NCI-H345 treated with DMSO at 0.1 percent for 48 hours (cell line): ENCODE data around the gene TIPARP.
"Not testable (repeated sequence)": the region's sequence is repeated elsewhere in the genome, so short reads cannot be mapped to it uniquely, and the experiment has no call there.

ENCODE experiments used
- DNase-seq: peaks from one replicate; lab custom pipeline; 2025; ENCODE audit not compliant: unreplicated experiment; lab: John Stamatoyannopoulos, UW

The TIPARP gene

DNA sequence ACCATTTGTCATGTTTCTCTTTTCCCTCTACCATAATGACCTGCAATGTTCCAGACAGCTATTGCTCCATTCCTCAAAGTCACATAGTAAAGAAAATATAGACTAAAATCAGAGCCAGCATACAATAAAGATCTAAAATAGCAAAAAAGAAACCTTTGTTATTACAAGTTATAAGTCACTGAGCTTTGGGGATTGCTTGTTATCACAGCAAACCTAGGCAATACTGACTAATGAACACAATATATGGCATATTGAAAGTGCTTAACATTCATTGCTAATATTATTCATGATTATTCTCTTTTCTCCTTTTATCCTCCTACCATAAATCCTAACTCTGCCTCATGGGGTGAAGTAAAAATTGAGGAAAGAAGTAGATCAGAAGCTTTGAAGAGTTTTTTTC, 27.4 kb upstream of the TIPARP start:
- no peak for DNase-seq

DNA sequence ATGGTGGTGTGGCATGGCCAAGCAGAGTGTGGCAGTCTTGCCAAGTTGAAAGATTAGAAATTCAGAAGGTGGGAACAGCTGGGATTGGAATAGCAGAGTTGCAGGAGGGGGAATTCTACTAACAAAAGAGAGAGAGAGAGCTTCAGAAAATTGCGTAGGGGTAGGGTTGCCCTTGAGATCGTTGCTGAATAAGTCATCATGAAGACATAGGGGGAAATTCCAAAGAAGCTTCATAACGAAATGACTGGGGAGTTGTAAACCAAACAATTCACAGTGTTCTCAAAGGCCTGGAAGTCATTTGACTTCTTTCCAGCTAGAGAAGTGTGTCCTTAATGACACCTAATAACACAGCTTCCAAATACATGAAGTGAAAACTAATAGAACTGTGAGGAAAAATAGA, 26.3 kb upstream of the TIPARP start:
- no peak for DNase-seq

DNA sequence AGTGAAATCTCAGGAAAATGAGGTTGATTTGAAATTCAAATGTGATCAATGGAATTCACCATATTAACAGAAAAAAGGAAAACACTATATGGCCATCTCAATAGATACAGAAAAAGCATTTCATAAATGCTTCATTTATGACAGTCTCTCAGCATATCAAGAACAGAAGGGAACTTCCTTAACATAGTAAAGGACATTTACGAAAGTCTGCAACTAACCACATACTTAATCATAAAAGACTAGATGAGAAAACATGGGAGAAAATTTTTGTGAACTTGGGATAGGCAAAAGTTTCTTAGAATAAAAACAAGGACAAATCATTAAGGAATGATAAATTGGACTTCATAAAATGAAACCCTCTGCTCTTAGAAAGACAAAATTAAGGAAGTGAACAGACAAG, 24.7 kb upstream of the TIPARP start:
- no peak for DNase-seq

DNA sequence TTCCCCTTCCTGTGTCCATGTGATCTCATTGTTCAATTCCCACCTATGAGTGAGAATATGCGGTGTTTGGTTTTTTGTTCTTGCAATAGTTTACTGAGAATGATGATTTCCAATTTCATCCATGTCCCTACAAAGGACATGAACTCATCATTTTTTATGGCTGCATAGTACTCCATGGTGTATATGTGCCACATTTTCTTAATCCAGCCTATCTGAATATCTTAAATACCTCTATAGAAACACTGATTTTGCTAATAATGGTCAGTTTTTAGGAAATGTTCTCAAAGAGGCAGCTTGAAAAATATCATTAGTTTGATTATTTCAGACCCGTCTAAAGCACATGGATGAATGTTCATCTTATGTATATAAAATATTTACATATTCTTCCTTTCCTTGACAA, 21.7 kb upstream of the TIPARP start:
- not testable (repeated sequence) for DNase-seq

DNA sequence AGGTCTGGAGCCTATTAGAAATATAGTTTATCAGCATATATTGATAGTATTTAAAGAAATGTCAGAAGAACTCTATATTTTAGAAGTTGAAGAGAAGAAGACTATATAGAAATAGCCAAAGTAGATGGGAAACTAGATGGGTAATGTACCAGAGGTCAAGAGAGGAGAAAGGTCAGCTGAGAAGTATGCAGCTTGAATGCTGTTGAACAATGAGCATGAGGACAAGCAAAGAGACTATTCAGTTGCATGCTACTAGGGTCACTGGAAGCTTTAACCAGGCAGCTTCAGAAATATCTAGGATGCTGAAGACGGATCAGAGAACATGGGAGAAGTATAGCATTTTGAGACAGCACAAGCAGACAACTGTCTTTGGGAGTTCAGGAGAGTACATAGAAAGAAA, 19.6 kb upstream of the TIPARP start:
- no peak for DNase-seq

DNA sequence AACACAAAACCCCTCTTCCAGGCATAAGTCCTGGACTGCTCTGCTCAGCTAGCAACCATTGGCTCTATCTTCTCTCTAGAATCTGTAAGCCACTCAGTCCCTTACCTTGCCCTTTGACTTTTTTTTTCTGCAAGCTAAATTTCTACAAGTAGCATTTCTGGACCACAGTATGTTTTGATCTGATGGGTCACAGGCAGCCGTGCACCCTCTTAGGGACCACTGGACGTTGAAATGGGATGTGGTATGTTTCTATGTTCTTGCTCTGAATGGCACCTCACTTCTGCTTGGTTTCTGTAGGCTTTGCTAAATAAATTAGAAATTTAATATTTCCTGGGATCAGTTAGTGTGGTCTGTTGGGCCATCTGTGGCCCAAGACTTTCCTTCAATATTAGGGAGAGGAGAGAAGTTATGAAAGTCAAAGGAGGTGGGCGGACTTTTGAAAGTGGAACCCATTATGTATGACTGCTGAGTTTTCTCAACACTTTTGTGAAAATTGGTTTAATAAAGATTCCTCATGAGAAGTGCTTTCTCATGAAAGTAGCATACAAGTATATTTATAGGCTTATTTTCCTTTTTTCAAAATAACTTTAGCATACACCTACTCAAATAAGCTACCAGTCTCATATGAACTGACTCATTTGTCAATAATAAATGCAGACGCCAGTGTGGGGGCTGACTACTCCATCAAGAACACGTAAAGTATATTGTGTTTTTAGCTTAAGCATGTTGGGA, 18.4 kb upstream of the TIPARP start:
- DNase-seq: no peak

DNA sequence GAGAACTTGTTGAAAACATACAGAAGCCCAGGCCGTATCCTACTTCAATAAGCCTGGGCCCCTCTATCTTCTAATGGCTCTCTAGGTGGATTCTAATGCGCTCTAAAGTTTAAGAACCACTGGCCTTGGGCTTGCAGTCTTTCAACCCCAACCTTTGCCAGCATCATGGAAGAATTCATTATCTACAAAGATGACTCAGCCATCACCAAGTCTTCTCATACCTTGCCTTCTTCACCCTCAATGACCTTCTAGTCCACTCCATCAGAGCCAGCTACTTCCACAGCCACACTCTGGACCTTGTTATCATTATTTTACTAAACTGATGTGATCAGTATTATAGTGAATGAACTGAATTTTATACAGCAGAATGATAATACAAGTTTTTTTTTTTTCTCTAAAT, 16.9 kb upstream of the TIPARP start:
- no peak for DNase-seq

DNA sequence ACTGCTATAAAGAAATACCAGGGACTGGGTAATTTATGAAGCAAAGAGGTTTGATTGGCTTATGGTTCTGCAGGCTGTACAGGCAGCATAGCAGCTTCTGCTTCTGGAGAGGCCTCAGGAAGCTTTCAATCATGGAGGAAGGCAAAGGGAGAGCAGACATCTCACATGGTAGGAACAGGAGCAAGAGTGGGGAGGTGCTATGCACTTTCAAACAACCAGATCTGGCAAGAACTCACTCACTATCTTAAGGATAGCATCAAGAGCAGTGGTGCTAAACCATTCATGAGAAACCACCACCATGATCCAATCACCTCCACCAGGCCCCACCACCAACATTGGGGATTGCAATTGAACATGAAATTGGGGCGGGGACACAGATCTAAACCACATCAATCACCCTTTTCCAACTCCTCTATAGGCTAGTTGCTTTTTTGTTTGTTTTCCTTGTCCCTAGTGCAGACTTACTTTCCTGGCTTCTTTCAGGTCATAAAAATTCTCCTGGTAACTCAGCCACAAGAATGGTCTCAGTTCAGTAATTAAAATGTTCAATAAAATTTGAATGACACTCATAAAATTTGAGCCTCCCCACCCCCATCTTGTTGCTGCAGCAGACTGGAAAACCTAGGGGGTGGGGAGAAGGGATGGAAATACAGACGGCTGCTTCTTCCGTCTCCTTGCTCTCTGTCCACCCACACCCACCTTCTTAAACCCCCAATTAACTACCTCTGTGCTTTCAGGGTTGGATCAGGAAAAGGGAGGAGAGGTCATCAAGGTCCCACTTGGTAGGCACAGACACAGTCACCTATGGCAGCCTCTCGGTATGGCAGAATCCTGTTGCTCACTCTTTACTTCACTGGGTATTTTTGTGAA, 16.3 kb upstream of the TIPARP start:
- DNase-seq: no peak

DNA sequence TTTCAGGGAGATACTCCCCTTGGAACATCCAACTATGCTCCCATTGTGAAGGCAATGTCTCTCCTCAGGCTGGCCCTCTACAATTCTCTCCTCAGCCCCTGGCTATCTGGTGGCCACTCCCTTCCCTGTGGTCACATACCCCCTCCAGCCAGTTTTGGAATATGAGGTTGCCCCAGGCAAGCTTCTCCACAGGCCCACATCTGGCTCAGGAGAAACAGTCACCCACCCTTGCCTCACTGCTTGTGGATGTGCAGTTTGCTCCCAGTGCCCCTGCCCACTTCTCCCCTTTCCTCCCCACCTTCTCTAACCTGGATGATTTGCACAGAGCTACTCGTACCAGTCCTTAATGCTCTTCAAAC, 15.7 kb upstream of the TIPARP start:
- no peak for DNase-seq

DNA sequence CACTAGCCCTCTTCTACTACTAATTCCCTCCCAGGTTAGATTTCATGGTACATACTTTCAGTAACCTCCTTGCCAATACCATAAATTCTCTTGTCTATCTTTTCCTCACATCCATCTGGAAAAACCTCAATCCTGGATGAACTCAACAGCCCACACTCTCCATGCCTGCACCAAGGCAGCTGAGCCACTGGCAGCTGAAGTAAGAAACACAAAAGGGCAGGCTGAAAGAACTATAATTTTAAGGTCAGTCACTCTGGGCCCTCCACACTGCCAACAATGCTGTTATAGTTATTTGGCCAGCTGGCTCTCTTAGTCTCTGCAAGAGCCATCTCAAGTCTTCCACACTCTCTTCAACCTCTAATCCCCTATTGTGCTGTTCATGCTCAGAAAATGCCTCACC, 15.1 kb upstream of the TIPARP start:
- DNase-seq: no peak

DNA sequence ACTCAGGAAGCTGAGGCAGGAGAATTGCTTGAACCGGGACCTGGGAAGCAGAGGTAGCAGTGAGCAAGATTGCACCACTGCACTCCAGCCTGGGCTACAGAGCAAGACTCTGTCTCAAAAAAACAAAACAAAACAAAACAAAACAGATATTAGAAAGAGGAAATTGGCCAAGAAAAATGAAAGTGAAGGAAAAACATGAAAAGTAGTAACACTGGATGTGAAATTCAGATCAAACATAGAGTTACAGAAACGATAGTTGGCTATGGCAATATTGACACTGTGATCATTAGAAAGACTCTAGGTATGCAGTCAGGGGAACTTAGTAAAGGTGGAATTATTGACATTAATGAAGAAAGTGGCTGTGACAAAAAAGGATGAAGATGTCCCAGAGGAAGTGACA, 13.2 kb upstream of the TIPARP start:
- DNase-seq: no peak

DNA sequence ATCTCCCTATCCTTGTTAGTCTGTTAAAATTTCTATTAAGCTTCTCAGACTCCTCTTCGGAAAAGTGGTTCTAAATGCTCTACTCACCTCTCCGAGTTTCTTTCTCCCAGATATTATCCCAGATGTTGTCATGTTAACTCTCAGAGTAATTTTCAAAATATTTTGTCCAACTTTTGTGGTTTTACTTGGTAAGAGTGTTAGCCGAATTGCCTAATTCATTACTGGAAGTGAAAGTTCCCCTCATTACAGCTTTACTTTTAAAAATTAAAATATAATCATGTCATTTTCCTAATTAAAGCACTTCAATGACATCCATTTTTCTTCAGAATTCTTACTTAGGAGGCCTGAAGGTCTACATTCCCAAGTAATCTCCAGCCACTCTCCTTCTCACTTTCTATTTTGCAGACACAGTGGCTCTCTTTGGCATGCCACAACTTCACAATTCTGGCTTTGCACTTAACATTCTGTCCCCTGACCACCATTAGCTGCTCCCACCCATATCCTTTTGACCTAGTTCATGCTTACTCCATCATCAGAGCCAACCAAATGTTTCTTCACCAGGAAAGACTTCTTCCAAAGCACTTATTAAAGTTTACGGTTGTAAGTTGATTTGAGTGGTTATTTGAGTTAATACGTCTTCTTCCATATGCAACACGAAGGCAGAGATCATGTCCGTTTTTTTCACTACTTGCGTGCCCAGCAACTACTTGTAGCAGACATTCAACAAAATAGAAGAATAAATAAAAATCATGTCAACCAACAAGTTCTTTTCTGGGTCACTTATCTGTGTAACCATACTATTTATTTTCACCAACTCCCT, 10.2 kb upstream of the TIPARP start:
- no peak for DNase-seq

DNA sequence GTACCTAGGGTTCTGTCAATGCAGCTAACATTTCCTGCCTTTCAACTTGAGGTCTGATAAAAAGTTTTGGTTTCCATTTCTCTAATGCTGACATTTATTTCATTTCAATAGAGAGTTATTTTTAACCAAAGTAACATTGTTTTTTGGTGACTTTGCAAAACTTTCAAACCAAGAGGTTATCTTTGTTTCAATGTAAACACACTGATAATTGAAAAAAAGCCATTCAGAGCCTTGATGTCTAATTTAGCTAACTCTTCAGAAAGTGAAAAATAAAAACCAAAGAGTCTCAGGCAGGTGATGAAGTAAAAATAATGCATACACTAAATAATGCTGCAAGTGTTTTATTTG, 9.6 kb upstream of the TIPARP start:
- no peak for DNase-seq

DNA sequence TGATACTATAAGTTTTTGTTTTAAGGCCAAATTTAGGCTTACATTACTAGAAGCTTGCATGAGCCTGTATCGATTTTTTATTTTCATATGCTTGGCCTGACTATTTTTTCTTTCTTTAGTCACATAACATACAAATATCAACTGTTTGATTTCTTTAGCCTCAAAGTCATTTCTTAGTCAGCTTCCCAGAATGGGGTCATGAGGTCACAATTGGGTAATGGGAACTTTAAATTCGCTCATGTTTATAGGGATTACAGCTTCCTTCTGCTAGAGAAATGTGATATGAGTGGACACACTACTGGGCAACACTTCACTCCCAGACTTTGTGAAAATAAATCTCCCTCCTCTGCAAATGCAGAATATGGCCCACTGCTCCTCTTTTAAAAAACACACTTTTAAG, 9.1 kb upstream of the TIPARP start:
- no peak for DNase-seq

DNA sequence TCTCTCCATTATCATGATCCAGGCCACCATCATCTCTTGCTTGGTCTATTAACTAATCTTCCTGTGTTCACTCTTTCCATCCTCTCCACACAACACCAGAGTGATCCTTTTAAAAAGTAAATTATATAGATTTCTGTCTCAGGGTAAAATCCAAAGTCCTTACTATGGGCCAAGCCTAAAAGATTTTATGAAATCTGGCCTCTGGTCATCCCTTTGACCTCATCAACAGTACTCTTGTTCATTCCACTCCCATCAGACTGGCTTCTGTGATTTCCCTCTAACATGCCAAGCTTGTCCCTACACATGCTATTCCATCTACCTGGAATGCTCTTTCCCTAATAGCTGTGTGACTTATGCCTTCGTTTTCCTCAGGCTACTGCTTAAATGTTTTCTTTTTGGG, 8.3 kb upstream of the TIPARP start:
- no peak for DNase-seq

DNA sequence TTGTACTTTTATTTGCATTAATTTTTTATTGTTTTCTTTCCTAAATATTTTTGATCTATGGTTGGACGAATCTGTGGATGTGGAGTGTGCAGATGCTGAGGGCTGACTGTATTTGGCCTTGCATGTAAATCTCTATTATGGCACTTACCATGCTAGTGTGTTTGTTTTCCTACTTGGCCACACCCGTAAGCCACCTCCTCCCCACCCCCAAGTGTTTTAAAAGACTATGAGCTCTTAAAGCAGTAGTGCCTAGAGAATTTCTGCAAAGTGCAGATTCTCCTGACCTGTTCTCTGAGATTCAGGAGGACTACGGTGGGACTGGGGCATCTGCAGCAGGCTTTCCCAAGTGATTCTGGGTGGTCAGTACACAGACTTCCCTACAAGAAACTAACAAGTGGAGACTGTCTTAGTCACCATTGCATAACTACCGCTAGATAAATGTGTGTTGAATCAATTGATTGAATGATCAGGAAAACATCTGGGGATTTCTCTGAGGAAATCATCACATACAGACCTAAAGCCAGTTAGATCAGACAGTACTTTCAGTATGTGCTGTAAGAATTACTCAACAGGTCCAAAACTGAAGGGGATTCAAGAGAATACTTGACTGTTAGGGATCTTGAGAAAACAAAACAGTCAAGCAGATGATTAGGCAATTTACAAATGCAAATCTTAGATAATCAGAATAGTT, 6.2 kb upstream of the TIPARP start:
- DNase-seq: no peak

DNA sequence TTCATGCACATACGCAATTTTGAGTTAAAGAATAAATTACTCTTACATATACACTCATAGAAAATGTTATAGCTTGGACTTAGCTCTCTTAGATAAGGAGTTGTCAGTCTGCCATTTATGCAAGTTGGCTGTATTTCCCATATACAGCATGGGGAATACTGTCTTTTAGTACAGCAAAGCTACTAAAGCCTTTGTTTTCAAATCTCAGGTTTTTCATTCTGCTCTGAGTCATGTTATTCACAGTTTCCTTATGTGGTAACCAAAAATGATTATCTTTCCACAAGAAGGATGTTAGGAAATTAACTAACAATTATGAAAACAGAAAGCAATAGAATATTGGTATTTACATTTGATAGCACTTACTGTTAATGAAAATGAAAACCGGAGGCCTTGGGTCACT, 4.3 kb upstream of the TIPARP start:
- DNase-seq: no peak

DNA sequence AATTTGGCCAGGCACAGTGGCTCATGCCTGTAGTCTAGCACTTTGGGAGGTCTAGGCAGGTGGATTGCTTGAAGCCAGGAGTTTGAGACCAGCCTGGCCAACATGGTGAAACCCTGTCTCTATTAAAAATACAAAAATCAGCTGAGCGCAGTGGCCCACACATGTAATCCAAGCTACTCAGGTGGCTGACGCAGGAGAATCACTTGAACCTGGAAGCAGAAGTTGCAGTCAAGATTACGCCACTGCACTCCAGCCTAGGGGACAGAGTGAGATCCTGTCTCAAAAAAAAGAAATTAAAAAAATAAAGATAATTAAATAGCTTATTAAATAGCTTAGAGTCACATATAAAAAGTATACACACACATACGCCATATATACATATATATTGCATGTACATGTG, 3.7 kb upstream of the TIPARP start:
- no peak for DNase-seq

DNA sequence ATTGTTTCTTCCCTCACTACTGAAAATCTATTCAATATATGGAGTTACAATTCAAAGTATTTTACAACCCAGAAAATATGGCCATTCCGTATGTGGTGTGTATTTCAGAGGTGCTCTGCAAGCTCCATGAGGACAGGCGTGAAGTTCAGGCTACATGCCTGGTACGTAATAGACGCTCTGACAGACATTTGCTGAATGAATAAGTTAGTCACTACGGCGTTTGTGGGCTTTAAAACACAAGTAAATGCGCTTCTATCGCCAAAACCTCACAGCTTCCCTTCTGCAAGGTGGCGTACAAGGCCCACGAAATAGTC, 701 bp upstream of the TIPARP start:
- DNase-seq: no peak

DNA sequence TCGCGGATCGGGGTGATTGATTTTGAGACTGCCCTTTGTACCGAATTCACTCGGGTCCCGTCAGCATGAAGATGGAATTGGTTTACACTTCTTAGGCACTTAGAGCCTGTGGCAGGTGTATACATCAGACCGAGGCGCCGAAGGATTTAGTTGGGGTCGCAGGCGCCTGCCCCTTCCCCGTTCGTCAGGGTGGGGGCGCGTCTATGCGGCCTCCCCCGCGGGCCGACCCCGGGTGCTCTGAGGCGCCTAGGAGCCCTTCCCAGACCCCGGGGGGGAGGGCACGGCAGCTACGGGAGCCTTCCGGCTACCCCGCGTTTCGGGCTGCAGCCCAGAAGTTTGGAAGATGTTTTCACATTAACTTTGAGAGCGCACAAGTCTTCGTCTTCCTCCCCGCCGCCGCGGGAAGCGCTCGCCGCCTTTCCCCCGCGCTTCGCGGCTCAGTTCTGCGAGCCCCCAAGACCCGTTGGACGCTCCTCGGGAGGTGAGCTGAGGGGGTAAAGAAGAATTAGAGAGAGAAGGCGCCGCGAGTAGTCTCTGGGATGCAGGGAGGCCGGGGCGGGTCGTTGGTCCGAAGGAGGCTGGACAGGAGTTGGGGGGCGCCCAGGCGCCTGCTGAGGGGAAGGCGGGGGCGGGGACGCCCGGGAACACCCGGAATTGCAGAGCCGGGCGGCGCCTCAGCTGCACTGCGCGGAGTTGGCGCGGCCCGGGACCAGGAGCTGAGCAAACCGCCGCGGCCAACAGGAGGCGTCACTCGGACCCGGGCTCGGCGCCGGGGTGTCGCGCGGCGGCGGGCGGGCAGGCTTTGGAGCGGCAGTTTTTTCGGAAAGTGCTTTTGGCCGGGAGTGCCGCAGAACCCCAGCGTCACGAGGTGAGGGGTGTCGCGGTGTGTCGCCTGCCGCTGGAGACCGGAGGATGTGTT, 780 bp downstream of the TIPARP start:
- no peak for DNase-seq
